NCI-H2107 treated with DMSO at 0.1 percent for 48 hours (cell line): Measurements from ENCODE around the gene ANK3.
A peak's percentile ranks its signal among the peaks of the same experiment; 100 is the strongest.

Experiments
- DNase-seq: peaks from one replicate; lab custom pipeline; 2025; ENCODE audit not compliant: unreplicated experiment; lab: John Stamatoyannopoulos, UW

Gene ANK3

GRCh38 chr10:60237977-60238758 is 151.5 kb downstream of the ANK3 start:
- DNase-seq = peak; percentile 63

GRCh38 chr10:60236869-60237524 is 152.7 kb downstream of the ANK3 start:
- no peak for DNase-seq

- peak; percentile 33 for DNase-seq
Measured at GRCh38 chr10:60235001-60235400, 154.7 kb downstream of the ANK3 start.

GRCh38 chr10:60234551-60234950 is 155.1 kb downstream of the ANK3 start:
- DNase-seq = no peak

- no peak for DNase-seq
Measured at GRCh38 chr10:60230892-60231291, 158.8 kb downstream of the ANK3 start.

- DNase-seq = no peak
Measured at GRCh38 chr10:60224066-60224705, 165.5 kb downstream of the ANK3 start.

- no peak for DNase-seq
Measured at GRCh38 chr10:60222047-60222446, 167.6 kb downstream of the ANK3 start.

GRCh38 chr10:60212195-60212594 is 177.5 kb downstream of the ANK3 start:
- no peak for DNase-seq

GRCh38 chr10:60209874-60210570 is 179.7 kb downstream of the ANK3 start:
- DNase-seq = no peak

- DNase-seq = peak; percentile 10
Measured at GRCh38 chr10:60208676-60209269, 180.9 kb downstream of the ANK3 start.

- no peak for DNase-seq
Measured at GRCh38 chr10:60207894-60208293, 181.8 kb downstream of the ANK3 start.

- no peak for DNase-seq
Measured at GRCh38 chr10:60206735-60207134, 182.9 kb downstream of the ANK3 start.

- DNase-seq = no peak
Measured at GRCh38 chr10:60205741-60206140, 183.9 kb downstream of the ANK3 start.

- no peak for DNase-seq
Measured at GRCh38 chr10:60203993-60204618, 185.6 kb downstream of the ANK3 start.

GRCh38 chr10:60200682-60201053 is 189.0 kb downstream of the ANK3 start:
- DNase-seq = no peak

GRCh38 chr10:60200012-60200681 is 189.5 kb downstream of the ANK3 start:
- DNase-seq = no peak

GRCh38 chr10:60197206-60197605 is 192.5 kb downstream of the ANK3 start:
- no peak for DNase-seq

GRCh38 chr10:60194421-60194820 is 195.3 kb downstream of the ANK3 start:
- no peak for DNase-seq

- DNase-seq = no peak
Measured at GRCh38 chr10:60192946-60193345, 196.7 kb downstream of the ANK3 start.

- no peak for DNase-seq
Measured at GRCh38 chr10:60189861-60190475, 199.7 kb downstream of the ANK3 start.
